Stomach (tissue), 4 donors: ENCODE measurements around the gene EOLA1.

ENCODE experiments used
- CTCF ChIP-seq, 7 experiments: fragments of 450-650 bp in 4 of 7; fragments of 200-600 bp in 3 of 7; sonication (generic) in 3 of 7; IDR thresholded peaks; one replicate each; pipeline ENCODE4 v1.5.1; 2016 to 2019; ENCODE audit warnings: antibody characterized with exemption in 7 of 7, control low read depth in 2 of 7, mild to moderate bottlenecking in 1 of 7
- EP300 ChIP-seq: sonication (generic); formaldehyde crosslinking; IDR thresholded peaks from one replicate; pipeline ENCODE4 v1.6.1; 2017; ENCODE audit warnings: antibody characterized with exemption
- POLR2A ChIP-seq, 4 donors: fragments of 450-650 bp; IDR thresholded peaks; one replicate each; pipeline ENCODE4 v1.6.1; 2016; ENCODE audit warnings: antibody characterized with exemption in 4 of 4, control low read depth in 2 of 4, mild to moderate bottlenecking in 1 of 4, moderate library complexity in 1 of 4

DNA sequence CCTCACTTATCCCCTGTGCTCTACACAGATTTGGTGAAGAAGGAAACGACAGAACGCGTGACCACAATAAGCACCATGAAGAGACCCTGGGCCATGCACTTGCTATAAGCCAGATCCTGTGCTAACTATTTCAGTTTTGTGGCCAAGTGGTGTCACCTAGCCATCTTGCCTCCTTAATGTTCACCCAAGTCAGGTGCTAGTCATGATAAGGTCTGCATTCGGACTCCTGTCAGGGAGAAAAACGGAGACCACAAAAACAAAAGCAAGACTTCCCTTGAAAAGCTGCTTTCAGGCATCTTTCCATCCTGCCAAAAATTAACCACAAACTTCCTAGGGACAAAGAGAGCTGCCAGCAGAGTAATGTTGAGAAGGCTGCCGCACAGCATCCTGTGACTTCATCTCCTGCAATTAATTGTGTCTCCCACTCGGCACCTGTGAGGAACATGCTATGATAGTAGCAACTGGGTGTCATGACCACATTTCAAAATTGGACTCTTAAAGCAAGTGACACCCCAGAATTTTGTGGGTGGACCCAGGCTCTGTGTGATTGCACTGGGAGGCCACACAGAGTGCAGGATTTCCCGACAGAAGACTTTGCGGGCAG is 26.9 kb upstream of the EOLA1 start:
- TF ChIP-seq POLR2A (IDR thresholded peaks at IDR 0.05): no peak
- no peak for TF ChIP-seq CTCF (IDR thresholded peaks at IDR 0.05)
- no peak for TF ChIP-seq EP300
